Activated CD8-positive, alpha-beta memory T cell treated with anti-CD3 and anti-CD28 coated beads for 1 hour (primary cell): ENCODE results near the gene PRKCZ.
A peak's percentile ranks its signal among the peaks of the same experiment; 100 is the strongest.

ENCODE experiments used
- DNase-seq, 2 donors: peaks; one replicate each; pipeline ENCODE4 v3.0.0-alpha.2; 2020; ENCODE audit warnings: low read depth in 1 of 2; ENCODE audit errors: extremely low read depth in 1 of 2

PRKCZ gene

DNA sequence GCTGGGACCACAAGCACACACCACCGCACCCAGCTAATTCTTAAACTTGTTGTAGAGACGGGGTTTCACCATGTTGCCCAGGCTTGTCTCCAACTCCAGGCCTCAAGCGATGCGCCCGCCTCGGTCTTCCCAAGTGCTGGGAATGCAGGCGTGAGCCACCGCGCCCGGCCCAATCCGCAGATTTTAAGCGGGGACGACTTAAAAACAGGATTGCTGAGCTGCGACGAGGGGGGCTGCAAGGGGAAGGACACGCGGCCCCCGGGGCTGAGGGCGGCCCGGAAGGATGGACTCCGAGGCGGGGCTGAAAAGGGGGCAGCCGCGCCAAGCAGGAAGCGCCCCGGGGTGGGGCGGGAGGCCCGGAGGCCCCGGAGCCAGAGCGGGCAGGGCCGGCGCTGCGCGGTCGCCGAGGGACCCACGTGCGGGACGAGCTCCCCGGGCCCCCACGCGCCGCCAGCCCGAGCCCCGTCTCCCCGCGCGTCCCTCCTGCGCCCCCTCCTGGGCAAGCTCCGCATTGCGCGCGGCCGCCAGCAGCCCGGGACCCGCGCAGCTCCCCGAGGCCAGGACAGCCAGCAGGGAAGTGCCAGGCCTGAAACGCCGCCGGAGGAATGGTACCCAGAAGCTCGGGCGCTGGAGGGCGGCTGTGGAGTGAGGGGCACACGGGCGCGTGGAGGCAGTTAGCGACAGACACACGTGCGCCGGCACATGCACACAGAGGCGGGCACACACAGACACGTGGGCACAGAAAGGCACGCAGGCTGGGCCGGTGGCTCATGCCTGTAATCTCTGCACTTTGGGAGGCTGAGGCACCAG, 5.5 kb upstream of the PRKCZ start:
- DNase-seq: peak; percentile 36 to 73

DNA sequence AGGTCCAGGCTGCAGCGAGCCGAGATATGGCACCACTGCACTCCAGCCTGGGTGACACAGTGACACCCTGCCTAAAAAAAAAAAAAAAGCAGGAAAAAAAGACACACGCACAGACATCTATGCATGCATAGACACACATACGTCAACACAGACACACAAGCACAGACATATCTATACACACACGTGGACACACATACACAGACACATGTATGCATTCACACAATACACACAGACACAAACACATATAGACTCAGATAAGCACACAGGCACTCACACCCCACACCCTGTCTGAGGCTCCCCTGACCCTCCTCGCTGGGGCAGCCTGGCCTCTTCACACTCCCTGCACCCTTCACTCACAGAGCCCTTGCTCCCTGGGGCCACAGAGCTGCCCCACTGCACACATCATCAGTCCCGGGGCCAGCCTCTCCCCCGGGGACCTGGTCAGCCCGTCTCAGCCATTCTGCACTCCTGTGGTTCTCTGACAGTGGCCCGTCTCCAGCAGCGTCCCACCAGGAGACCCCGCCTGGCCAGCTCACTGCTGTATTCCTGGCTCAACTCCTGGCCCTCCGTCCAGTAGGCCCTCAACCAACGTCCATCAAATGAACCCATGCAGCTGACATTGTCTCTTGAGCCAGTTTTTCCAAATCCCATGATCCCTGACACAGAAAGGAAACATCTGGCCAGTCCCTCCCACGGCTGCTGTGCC, 4.6 kb upstream of the PRKCZ start:
- no peak for DNase-seq

DNA sequence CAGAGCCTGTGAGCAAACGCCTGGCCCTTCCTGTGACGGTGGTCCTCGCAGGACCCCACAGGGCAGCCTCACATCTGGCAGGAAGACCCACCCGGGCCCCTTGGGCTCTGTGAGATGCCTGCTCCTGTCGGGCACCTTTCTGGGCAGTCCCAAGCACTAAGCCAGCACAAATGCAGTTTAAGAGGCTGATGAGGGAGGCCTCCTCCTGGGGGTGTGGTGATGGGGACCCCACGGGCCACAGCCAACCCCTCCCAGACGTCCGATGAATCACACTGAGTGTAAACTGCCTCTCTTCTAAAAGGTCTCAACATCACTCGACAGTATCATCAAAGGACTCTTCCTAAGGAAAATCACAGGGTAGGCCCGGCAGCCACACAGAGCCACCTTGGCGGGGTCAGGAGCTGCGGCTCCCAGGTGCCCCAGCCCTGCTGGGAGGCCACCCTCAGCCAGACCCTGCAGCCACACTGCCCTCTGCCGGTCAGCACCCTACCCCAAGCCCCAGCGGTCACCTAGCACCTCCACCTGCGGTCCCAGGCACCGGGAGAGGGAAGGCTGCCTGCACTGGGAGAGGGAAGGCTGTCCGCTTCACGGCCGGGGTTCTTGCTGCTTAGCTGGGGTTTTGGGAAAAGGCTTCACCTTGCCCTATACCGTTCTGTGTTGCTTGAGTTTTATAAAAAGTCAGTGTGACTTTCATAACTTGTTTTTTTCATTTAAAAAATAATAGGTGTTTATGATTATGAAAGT, 3.9 kb upstream of the PRKCZ start:
- DNase-seq: no peak

DNA sequence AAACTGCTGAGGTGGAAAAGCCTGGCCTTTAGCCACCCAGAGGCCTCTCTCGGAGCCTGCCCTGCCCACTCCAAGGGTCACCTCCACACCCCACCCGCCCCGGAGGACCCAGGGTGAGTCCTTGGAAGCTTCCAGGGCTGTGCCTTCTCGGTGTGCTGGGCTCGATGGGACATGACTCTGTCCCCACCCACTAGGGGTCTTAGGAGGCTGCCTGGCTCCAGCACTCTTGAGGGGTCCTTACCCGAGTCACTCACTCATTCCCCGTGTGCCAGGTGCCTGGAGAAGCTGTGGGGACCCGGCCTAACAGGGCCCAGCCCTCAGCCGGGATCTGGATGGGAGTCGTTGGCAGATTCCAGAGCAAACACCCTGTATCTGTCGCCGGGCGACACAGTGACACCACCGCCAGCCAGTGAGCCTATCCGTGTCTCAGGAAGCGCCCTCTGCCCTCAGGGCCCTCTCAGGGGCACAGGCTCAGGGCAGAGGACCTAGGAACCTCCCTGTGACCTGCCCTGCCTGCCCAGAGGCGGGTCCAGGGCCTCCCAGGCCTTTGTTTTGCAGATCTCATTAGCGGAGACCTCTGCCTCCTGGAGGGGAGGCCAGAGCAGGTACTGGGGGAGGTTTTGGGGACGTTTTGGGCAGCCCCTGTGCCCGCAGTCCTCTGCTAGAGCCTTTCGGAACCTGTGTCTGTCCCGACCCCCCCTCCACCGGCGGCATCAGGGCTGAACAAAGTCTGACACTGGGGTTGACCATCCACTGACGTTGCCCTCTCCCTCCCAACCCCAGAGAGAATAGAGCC, 3.1 kb upstream of the PRKCZ start:
- no peak for DNase-seq

DNA sequence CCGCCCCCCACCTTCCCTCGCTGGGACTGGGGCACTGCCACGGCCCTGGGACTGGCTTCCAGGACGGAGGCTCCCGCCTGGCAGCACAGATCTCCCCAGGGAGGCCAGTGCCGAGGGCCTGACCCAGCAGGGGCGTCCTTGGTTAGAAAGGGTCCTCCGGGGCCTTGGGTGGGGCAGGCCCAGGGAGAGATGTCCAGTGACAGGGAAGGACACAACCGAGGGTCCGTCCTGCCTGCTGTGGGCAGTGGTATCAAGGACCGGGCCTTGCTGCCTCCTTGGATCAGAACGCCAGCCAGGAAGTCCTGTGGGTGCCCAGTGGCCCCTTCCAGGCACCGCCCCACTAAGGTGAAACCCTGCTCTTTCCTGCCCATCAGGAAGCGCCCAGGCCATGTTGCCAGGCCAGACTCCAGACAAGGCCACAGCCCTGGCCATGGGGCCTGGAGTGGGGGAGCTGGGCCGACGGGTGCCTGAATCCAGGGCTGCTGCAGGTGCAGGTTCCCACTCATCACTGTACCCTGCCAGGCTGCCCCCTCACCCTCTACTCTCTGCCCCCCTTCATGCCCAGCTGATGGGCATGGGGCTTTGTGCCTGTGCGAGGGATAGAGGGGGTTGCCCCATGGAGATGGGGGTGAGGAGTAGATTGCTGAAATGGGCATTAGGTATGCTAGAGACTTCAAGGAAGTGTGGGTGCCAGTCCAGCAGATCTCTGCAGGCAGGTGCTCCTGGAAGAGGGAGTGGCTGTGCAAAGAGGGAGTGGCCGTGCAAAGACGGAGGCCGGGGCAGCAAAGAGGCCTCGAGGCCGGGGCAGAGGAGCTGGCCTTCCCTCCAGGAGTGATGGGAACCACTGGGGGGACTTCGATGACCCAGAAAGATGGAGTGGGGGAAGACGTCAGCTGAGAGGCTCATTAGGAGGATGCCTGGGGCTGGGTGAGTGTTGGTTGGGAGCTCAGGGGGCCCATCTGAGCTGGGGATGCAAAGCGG, 2.2 kb upstream of the PRKCZ start:
- no peak for DNase-seq

DNA sequence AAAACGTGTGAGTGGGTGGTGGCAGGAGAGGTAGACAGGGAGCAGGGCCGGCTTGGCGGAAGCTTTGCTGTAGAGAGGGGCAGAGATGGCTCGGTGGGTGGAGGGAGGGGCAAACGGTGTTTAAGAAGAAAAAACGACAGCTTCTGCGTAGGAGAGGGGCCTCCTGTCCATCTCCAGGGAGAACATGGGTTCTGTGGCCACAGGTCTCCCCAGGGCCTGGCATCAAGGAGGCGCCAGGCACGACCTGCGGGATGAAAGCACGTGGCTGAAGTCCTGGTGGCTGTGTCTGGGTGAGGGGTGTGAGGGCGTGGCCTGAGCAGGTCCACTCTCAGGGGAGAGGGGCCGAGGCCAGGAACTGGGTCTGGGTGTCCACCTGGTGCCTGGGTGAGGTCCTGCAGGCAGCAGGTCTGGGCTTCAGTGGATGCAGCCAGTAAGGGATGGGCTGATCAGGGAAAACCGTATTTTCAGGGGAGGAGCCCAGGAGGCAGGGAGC, 940 bp upstream of the PRKCZ start:
- DNase-seq: no peak

DNA sequence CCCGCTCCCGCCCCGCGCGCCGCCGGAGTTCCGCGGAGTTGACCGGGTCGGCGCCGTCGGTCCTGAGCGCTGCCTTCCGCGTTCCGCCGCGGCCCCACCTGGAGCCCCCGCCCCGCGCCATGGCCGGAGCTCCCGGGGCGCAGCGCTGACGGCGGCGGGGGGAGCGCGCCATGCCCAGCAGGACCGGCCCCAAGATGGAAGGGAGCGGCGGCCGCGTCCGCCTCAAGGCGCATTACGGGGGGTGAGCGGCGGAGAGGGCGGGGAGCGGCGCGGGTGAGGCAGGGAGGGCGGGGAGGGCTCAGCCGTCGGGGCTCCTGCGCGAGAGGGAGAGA, 216 bp downstream of the PRKCZ start:
- peak in 1 of 2 donors; percentile 11 for DNase-seq

DNA sequence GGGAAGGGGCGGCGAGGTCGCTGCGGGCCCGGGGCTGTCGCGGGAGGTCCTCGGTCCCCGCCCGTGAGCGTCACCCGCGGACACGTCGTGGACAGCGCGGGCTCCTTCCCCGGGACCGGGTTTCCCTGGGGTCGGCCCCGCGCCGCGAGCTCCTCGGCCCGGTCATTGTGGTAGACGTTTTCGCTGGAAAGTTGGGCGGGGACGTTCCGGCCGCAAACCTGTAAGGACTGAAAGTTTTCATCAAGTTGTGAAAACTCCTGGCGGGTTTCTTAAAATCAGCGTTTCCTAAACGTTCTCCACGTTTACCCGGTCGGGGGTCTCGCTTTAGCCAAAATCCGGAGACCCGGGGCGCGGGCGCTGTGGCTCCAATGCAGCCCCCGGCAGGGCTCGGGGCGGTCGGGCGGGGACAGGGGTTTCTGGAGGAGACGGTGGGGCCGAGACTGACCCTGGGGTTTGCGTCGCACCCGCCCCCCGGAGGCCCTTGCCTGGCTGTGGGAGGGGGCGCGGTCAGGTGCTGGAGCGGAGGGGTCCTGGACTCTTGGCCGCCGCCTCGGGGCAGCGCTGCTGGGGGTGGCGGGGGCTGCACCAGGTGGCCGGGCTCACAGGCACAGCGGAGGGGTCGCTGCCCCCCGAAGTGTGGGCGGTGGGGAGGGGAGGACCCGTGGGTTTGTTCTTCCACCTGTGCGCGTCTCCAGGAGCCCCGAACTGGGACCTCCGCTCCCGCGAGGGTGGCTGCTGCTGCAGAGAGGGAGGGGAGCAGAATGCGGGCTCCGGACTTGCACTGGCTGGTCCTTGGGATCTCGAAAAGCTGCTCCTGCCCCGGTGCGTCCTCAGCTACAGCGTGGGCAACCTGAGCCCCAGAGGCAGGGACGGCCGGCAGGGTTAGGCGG, 827 bp downstream of the PRKCZ start:
- no peak for DNase-seq

DNA sequence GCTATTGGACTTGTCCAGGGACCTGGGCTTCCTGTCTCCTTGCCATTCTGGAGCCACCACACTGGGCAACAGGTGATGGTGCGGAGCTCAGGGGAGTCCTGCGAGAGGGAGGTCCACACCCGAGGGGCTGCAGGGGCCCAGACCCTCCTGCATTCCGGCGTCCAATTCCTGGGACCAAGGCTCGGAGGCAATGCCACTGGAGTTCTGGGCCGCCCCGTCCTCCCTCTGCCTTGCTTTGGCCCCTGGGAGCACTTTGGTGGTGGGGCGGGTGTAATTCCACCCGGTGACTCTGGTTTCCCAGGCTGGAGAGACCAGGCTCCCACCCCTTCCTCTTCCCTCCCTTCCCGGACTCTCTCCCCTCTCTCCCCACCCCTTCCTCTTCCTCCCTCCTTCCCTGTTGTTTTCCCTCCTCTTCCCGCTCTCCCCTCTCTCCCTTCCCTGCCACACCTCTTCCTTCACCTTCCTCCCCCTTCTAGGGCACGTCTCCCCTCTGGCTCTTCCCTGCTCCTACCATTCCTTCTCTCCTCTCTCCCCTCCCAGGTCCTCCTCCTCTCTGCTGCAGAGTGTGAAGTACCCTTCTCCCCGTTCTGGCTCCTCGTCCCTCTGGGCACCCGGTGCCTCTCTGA, 2.0 kb downstream of the PRKCZ start:
- no peak for DNase-seq

DNA sequence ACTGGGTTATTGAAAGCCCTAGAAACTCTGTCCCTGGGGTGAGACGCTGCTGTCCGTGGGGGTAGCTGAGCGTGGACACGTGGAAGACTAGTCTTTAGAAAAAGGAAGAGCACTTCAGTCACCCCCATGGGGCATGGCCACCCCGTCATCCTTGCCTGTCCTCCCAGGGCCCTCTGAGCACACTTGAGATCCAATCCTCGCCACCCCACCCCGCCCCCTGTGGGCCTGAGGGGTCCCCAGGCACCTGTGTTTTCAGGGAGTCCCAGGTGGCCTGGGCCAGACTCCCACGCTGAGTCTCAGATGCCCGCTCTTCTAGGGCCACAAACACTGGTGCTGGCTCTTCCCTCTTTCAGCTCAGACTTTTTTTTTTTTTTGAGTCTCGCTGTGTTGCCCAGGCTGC, 2.5 kb downstream of the PRKCZ start:
- no peak for DNase-seq

DNA sequence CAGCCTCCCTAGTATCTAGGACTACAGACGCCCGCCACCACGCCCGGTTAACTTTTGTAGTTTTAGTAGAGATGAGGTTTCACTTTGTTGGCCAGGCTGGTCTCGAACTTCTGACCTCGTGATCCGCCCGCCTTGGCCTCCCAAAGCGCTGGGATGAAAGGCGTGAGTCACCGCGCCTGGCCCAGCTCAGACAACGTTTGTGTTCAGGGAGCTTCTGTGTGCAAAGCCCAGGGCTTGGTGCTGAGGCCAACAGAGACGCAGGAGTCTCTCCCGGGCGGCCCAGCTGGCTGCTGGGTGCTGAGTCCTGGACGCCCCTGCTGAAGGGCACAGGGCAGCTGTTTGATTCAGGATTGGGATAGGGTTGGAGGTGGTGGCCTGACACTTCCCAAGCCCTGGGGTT, 3.0 kb downstream of the PRKCZ start:
- no peak for DNase-seq

DNA sequence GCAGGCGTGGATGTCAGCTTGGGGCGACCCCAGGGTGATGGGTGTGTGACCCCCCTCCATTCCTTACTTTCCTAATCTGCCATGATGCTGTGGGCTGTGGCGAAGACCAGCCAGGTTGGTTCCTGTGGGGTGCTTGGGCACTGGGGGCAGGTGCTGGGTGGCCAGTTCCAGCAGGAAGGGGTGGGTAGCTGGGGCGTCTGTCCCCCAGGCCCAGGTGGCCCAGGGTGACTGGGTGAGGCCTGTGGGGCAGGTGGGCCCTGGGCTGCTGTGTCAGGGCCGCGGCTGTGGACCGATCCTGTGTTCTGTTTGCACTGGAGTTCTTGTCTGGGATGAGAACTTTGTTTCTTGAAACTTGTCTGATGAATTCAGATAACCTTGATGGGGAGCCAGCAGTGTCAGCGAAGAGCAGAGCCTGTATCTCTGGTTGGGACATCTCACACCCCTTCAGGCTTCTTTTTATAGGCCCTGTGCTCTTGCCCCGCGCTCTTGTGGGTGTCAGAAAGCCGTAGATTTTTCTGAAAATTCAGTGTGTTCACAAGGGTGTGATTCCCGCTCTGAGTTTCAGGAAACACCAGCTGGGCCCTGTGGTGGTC, 3.7 kb downstream of the PRKCZ start:
- no peak for DNase-seq

DNA sequence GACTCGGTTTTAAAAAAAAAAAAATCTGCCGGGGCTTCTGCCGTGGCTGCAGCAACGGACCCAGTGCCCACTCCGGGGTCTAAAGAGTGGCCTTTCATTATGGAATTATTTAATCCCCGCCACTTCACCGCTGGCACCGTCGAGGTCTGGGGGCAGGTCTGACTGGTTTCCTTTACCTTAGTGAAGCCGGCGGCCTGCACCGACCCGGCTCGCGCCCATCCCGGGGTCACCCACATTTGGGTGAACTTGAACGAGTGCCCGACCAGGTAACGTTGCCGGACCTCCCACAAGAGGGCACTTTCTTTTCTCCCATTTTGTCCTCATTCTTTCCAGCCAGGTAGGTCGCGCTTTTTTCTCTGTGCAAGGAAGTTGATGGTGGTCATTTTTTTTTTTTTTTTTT, 4.3 kb downstream of the PRKCZ start:
- DNase-seq: no peak

DNA sequence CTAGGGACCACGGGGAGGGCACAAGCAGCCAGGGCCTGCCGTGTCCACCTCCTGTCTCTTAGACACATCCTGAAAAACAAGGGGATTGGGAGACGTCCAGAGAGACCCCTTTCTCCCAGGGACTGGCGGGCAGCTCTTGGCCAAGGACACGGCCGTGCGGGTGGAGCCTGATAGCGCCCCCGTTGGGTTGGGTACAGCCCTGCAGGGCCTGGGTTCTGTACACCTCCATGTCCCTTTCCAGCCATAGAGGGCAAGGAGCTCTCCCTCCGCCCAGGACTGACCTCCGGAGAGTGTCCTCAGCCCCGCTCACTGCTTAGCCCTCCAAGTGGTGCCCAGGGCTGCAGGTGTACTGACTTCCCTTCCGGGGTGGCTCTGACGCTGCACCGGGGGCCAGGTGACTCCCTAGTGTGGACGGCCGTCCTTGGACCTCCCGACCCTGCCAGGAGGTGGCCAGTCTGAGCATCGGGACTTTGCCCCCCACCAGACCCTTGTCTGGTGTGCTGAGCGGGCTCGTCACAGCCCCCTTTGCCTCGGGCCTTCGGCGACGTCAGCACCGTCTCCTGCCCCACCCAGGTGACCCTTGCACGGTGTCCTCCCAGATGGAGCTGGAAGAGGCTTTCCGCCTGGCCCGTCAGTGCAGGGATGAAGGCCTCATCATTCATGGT, 5.8 kb downstream of the PRKCZ start:
- DNase-seq: no peak

DNA sequence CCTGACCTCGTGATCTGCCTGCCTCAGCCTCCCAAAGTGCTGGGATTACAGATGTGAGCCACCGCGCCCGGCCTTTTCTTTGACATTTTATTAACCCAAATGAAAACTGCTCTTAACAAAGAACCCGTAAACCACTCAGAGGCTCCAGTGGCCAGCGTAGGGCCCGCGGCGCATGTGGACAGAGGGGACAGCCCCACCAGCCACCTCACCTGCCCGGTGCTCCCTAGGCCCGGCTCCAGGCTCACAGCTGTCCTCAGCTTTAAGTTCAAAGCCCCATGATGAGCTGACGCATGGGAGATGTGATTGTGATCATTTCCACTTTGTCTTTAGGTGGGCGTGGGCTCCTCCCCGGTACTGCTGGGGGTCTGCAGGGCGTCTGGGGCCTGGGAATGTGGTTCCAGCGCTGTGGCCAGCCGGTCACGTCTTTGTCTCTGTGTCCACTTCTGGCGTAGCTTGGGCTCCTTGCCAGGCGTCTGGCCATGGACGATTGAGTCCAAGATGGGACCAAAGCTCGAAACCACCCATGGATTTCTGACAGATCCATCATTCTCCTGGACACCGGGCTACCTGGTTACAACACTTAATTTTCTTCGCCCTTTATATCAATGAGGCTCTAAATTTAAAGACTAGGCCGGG, 6.9 kb downstream of the PRKCZ start:
- DNase-seq: no peak

DNA sequence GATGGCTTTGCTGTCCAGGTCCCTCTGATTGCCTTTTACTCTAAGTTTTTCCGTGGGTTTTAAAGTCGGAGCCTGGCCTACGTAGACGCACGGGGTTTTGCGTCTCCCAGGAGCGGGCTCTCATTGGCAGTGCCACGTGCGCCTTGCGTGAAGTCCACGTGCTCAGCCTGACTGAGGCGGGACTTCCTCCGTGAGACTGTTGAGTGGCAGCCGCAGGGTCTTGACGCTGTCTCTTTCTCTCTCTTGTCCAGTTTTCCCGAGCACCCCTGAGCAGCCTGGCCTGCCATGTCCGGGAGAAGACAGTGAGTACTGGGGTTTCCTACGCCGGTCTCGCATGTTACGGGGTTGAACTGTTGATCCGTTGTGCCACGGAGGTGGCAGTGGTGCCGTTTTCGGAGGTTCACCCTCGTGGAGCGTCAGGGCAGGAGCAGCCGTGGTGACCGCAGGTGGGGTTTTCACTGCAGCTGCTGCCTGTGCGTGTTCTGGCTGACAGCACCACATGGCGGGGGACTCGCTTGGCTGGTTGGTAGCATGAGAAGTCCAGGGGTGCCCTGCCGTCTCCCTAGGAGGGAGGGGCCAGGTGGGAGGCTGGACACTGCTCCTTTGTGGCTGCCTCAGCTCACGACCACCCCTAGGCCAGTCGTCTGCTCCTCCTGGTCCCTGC, 9.2 kb downstream of the PRKCZ start:
- no peak for DNase-seq
